ENCODE measurements around the gene P4HB. TPM values are rescaled to one million over a fixed set of nuclear protein-coding genes. Genes with fewer than 3 reads are reported as not detected.

The P4HB gene
- total RNA-seq, 1 experiment from 2014 or later: 759 TPM

GRCh38 chr17:81803728-81804558, 56.4 kb downstream of the P4HB start, which contains the start of gene GCGR:
Gene GCGR, plus strand, starts transcription at chr17:81804150. Its CDS starts 4,869 bp downstream, at chr17:81809019.
- intact Hi-C loops (cut with micrococcal nuclease; ENCODE audit: unreplicated experiment) (no loop called here), in situ Hi-C loops (cut with HindIII; ENCODE audit: low pct_unique_long_range_greater_than_20kb, low sequenced_read_pairs) (no loop called here)
- no peak for TF ChIP-seq SIN3A (IDR thresholded peaks at IDR 0.05; ENCODE audit: borderline replicate concordance, insufficient read depth, low read depth, low read length)
- TF ChIP-seq POLR2AphosphoS5 (IDR thresholded peaks at IDR 0.05; ENCODE audit: low read depth, low read length): no peak
- TF ChIP-seq REST (IDR thresholded peaks at IDR 0.05; ENCODE audit: insufficient read depth in 1 of 2, low read depth in 2 of 2, low read length in 1 of 2): no peak
- TF ChIP-seq TCF7L2 (IDR thresholded peaks at IDR 0.05; ENCODE audit: low read depth, low read length): no peak
- no peak for TF ChIP-seq CTCF (IDR thresholded peaks at IDR 0.05)
- ATAC-seq (0 out of 2 replicates have a peak, but pooled peaks have one; percentile 3), DNase-seq (ENCODE audit: low read depth, low spot score) (no peak)
- POLR2A ChIA-PET: interaction anchor here (0.5 kb wide), 1 partner anchor 121 kb away, joined by 3 read pairs; the partner anchor contains the start of gene ARL16
- Histone ChIP-seq H3K4me3 (ENCODE audit: low read depth in 2 of 2, low read length in 2 of 2) (peak within 1 kb of the TSS; percentile 22 to 38), H3K4me1 (ENCODE audit: control insufficient read depth, insufficient read depth, low read length) (peaks cover 5% of the 10 kb centered on the region), H3K27ac (ENCODE audit: low read length) (no peak within 1 kb of the TSS), H3K9me3 (ENCODE audit: control insufficient read depth, insufficient read depth, low read depth, low read length) (no peaks in the 10 kb centered on the region), H3K27me3 (ENCODE audit: control insufficient read depth, insufficient read depth, low read length) (no peaks in the 10 kb centered on the region; the same call in 1 of the 2 replicates), H3K36me3 (ENCODE audit: control insufficient read depth, insufficient read depth, low read length) (no peaks in the 10 kb centered on the region)
- CTCF ChIA-PET: no interaction called here
- BruUV-seq (replicated peaks): no TSS peak

- BruUV-seq (replicated peaks): no TSS peak
- ChIA-PET POLR2A (no interaction called here), CTCF (no interaction called here)
- no peaks in the 10 kb centered on the region for H3K9me3 ChIP-seq (ENCODE audit: control insufficient read depth, insufficient read depth, low read depth, low read length)
- ATAC-seq: no peak
- no peaks in the 10 kb centered on the region for H3K36me3 ChIP-seq (ENCODE audit: control insufficient read depth, insufficient read depth, low read length)
- H3K4me1 ChIP-seq (ENCODE audit: control insufficient read depth, insufficient read depth, low read length): peaks cover 5% of the 10 kb centered on the region
- DNase-seq (ENCODE audit: low read depth, low spot score): no peak
- intact Hi-C loops (cut with micrococcal nuclease; ENCODE audit: unreplicated experiment) (no loop called here), in situ Hi-C loops (cut with HindIII; ENCODE audit: low pct_unique_long_range_greater_than_20kb, low sequenced_read_pairs) (no loop called here)
- H3K27me3 ChIP-seq (ENCODE audit: control insufficient read depth, insufficient read depth, low read length): no peaks in the 10 kb centered on the region; the same call in 1 of the 2 replicates
- TF ChIP-seq POLR2AphosphoS5 (IDR thresholded peaks at IDR 0.05; ENCODE audit: low read depth, low read length) (no peak), REST (IDR thresholded peaks at IDR 0.05; ENCODE audit: insufficient read depth in 1 of 2, low read depth in 2 of 2, low read length in 1 of 2) (no peak), SIN3A (IDR thresholded peaks at IDR 0.05; ENCODE audit: borderline replicate concordance, insufficient read depth, low read depth, low read length) (no peak), CTCF (IDR thresholded peaks at IDR 0.05) (no peak), TCF7L2 (IDR thresholded peaks at IDR 0.05; ENCODE audit: low read depth, low read length) (no peak)
- H3K27ac ChIP-seq (ENCODE audit: low read length): no peak overlapping the region
- no peak overlapping the region for H3K4me3 ChIP-seq (ENCODE audit: low read depth in 2 of 2, low read length in 2 of 2)
Observed at GRCh38 chr17:81802856-81803643, 57.3 kb downstream of the P4HB start.
